HL-60 (cell line): ENCODE data around the gene GRIN2C.

Experiments used
- DNase-seq, 2 experiments: peaks; one replicate each; pipeline ENCODE4 v3.0.0-alpha.2; 2010 to 2020; ENCODE audit warnings: low read depth in 1 of 2, low spot score in 1 of 2
- H3K27ac ChIP-seq: fragments of 250-450 bp; sonication (Bioruptor Pico); replicated peaks from 2 replicates; pipeline ENCODE4 v1.5.1; 2020; ENCODE audit warnings: mild to moderate bottlenecking, moderate library complexity
- H3K27me3 ChIP-seq: fragments of 250-450 bp; sonication (Bioruptor Pico); 2 replicates; pipeline ENCODE4 v1.5.1; 2021; ENCODE audit warnings: mild to moderate bottlenecking, moderate library complexity; ENCODE audit not compliant: insufficient read depth, poor library complexity, severe bottlenecking
- H3K4me3 ChIP-seq: replicated peaks from 2 replicates; pipeline ENCODE4 v1.5.1; 2011; ENCODE audit warnings: mild to moderate bottlenecking, control low read depth, low read length; ENCODE audit not compliant: insufficient read depth
- GABPA ChIP-seq: IDR thresholded peaks from 2 replicates; pipeline ENCODE4 v1.6.1; 2012; ENCODE audit warnings: low read depth
- POLR2AphosphoS5 ChIP-seq: IDR thresholded peaks from 2 replicates; pipeline ENCODE4 v1.6.1; 2012; ENCODE audit warnings: low read depth
- REST ChIP-seq: IDR thresholded peaks from 2 replicates; pipeline ENCODE4 v1.6.1; 2012; ENCODE audit warnings: low read depth; ENCODE audit not compliant: insufficient replicate concordance
- SPI1 ChIP-seq: IDR thresholded peaks from 2 replicates; pipeline ENCODE4 v1.6.1; 2012; ENCODE audit warnings: low read depth, mild to moderate bottlenecking, borderline replicate concordance
- TF ChIP-seq, protein P1 (sequence below): IDR thresholded peaks from one replicate; pipeline ENCODE4 v1.5.1; 2011; ENCODE audit warnings: low read length, control low read depth, inconsistent platforms; ENCODE audit not compliant: insufficient read depth

The GRIN2C gene

GRCh38 chr17:74805591-74805991 is 54.1 kb downstream of the GRIN2C start:
- Histone ChIP-seq H3K4me3 (no peak overlapping the region), H3K27ac (no peak overlapping the region), H3K27me3 (no peaks in the 10 kb centered on the region)
- TF ChIP-seq, protein P1, sequence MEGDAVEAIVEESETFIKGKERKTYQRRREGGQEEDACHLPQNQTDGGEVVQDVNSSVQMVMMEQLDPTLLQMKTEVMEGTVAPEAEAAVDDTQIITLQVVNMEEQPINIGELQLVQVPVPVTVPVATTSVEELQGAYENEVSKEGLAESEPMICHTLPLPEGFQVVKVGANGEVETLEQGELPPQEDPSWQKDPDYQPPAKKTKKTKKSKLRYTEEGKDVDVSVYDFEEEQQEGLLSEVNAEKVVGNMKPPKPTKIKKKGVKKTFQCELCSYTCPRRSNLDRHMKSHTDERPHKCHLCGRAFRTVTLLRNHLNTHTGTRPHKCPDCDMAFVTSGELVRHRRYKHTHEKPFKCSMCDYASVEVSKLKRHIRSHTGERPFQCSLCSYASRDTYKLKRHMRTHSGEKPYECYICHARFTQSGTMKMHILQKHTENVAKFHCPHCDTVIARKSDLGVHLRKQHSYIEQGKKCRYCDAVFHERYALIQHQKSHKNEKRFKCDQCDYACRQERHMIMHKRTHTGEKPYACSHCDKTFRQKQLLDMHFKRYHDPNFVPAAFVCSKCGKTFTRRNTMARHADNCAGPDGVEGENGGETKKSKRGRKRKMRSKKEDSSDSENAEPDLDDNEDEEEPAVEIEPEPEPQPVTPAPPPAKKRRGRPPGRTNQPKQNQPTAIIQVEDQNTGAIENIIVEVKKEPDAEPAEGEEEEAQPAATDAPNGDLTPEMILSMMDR = no peak
- TF ChIP-seq REST = no peak
- DNase-seq = no peak

GRCh38 chr17:74804683-74805082 is 55.0 kb downstream of the GRIN2C start:
- no peak overlapping the region for H3K4me3 ChIP-seq
- no peak for TF ChIP-seq REST
- TF ChIP-seq POLR2AphosphoS5 = no peak
- no peaks in the 10 kb centered on the region for H3K27me3 ChIP-seq
- DNase-seq = no peak
- no peak overlapping the region for H3K27ac ChIP-seq

DNA sequence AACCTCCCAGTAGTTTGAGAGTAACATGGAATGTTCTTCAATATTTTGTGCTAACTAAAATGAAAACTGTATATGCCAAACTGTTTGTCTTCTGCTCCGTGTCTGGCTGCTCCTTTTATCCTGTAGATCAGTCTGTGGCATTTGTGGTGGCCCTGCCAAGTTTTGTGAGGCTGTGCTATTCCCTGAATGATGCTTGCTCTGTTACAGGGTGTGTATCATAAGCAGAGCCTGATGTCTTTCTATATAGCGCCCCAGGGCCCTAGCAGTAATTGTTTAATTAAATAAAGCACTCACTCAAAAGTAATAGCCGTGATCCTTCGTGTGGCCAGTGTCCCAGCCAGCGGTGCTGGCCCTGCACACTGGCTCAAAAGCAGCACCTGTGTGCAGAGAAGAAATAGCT is 55.7 kb downstream of the GRIN2C start:
- Histone ChIP-seq H3K27ac (no peak overlapping the region), H3K4me3 (no peak overlapping the region), H3K27me3 (no peaks in the 10 kb centered on the region)
- no peak for DNase-seq
- TF ChIP-seq SPI1 (no peak), POLR2AphosphoS5 (no peak), REST (no peak), GABPA (no peak)
- TF ChIP-seq, protein P1 = no peak

GRCh38 chr17:74803388-74803930 is 56.2 kb downstream of the GRIN2C start:
- Histone ChIP-seq H3K4me3 (no peak overlapping the region), H3K27me3 (no peaks in the 10 kb centered on the region), H3K27ac (no peak overlapping the region)
- no peak for DNase-seq
- TF ChIP-seq POLR2AphosphoS5 (no peak), SPI1 (no peak), GABPA (no peak), REST (no peak)
- TF ChIP-seq, protein P1 = no peak
